NOMO-1 treated with dmso at 0.1 percent for 144 hours (cell line): ENCODE data around the gene DLST.

Experiments used
- DNase-seq: peaks from one replicate; lab custom pipeline; 2025; ENCODE audit not compliant: unreplicated experiment; lab: John Stamatoyannopoulos, UW

Gene DLST

GRCh38 chr14:74881431-74882102 lies at the start of gene DLST:
Gene DLST, plus strand, starts transcription at chr14:74881916. Its CDS starts 38 bp downstream, at chr14:74881954.
- DNase-seq, result peak; percentile 69

- no peak for DNase-seq
Observed at GRCh38 chr14:74832849-74833248, 48.9 kb upstream of the DLST start.

GRCh38 chr14:74834692-74835392 lies 46.9 kb upstream of the DLST start:
- DNase-seq, result no peak

- no peak for DNase-seq
Observed at GRCh38 chr14:74835645-74836250, 46.0 kb upstream of the DLST start.

DNA sequence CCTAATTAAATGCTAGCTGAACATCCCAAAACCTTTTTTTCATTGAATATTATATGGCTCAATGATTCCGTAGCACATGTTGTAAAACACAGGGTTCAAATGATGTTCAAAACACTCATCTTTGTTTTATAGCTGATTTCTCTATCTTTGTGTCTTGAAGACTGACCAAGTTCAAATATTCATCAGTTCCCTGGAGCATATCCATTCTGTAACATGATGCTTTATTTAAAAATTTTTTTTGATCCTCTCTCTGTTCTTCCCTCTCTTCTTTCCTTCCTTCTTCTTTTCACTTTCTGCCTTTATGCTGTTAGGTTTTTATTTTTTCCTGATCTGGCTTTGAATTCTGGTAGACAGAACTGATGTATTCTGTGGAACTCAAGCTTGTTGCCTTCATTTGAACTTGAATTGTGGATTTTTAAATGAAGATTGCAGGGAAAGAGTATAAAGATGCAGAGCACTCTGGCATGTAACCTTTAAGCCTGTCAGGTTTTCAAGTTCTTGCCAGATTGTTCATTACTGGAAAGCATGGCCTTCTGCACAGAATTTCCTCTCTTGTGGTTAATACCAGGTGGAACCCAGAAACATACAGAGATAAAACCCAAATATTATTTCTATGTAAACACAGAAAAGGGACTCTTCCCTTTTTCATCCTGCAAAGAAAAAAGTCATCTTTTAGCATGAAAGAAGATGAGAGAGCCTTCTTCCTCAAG lies 45.3 kb upstream of the DLST start:
- DNase-seq, result no peak

GRCh38 chr14:74838166-74838565 lies 43.5 kb upstream of the DLST start:
- DNase-seq, result no peak

- no peak for DNase-seq
Observed at GRCh38 chr14:74840603-74841030, 41.1 kb upstream of the DLST start.

DNA sequence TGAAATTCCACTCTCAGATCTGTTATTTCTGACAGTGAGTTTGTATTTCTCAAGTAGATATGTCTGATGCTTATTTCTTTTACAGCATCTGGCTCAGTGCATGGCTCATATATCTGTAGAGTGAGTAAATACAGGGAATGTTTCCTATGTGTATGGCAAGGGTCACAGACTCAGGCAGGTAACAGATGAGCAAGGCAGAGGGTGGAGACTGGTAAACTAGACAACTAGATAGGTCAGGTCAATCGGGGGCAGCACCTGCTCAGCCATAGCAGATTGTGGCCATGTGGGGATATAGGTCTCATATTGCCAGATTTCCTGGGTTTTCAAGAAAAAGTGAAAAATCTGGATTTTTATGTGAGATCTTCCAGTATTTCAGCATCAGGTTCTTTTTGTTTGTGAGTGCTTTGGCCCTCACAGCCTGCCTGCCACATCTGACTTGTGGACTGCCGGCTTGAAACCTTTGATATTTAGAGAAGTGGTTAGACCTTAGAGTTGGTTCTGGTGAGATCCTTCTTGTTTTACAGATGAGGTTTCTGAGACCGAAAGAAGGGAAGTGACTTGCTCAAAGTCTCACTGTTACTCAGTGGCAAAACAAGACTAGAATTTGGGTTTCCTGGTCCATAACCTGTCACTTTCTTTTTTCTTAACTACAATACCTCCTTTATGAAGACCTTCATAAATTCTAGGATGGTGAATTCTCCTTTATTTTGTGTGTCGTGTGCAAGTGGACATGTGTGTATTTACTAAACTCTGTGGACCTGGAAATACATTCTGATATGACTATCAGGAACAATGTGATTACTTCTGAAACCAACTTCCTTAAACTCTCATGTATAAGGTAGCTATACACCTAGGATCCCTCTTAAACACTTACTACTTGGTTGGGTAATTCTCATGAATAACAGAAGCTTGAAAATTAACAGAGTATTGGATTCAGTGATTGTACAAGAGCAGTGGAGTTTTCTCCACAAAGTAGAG lies 40.2 kb upstream of the DLST start:
- DNase-seq, result peak; percentile 41

GRCh38 chr14:74843653-74844052 lies 38.1 kb upstream of the DLST start:
- DNase-seq, result no peak

GRCh38 chr14:74846168-74846567 lies 35.5 kb upstream of the DLST start:
- no peak for DNase-seq

- DNase-seq, result no peak
Observed at GRCh38 chr14:74846968-74847665, 34.6 kb upstream of the DLST start.

DNA sequence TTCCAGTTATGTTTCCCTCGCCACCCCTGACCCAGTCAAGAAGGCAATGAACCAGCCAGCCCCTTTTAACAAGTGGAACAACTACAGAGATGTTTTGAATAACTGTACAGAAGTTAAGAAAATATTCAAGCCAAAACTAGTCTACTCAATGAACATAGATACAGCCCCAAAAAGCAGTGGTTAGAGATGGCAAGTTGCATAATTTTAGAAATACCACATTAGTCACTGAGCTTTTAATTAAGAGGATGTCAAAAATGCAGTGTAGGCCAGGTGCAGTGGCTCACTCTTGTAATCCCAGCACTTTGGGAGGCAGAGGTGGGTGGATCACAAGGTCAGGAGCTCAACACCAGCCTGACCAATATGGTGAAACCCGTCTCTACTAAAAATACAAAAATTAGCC lies 32.9 kb upstream of the DLST start:
- DNase-seq, result no peak

GRCh38 chr14:74852922-74853530 lies 28.7 kb upstream of the DLST start:
- no peak for DNase-seq

DNA sequence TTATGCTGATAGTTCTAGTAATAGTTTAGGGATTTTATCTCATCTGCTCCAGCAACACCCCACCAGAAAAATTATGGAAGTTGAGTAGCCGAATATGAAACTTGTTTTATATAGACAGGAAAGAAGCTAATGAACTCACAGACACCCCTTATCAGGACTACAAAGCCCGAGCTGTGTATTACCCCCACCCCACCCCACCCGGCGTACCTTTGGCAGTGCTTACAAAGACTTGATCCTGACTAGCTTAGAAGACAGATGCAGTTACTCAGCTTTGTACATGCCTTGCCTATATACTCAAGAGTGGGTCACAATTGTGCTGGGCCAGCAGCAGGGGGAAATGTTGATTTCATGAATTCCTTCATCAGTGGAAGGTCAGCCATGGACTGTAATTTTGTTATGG lies 28.1 kb upstream of the DLST start:
- no peak for DNase-seq

DNA sequence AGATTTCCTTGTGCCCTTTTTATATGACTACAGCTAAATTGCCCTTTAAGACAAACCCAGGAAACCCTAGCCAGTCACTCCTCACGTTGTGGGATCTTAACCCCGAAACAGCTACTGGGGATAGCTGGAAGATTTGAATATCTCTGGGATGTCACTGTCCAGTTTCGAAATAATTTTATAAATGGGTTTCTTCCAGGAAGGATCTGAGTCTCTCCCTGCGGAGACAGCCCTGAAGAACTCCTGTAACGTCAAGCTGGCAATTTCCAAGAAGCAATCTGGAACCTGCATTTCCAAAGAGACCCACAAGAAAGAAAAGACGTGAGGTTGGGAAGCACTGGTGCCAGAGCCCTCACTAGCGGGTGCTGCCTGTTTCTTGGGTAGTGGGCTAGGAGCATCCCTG lies 26.7 kb upstream of the DLST start:
- DNase-seq, result no peak

GRCh38 chr14:74855945-74856344 lies 25.8 kb upstream of the DLST start:
- DNase-seq, result no peak

- DNase-seq, result peak; percentile 21
Observed at GRCh38 chr14:74856366-74856765, 25.4 kb upstream of the DLST start.

DNA sequence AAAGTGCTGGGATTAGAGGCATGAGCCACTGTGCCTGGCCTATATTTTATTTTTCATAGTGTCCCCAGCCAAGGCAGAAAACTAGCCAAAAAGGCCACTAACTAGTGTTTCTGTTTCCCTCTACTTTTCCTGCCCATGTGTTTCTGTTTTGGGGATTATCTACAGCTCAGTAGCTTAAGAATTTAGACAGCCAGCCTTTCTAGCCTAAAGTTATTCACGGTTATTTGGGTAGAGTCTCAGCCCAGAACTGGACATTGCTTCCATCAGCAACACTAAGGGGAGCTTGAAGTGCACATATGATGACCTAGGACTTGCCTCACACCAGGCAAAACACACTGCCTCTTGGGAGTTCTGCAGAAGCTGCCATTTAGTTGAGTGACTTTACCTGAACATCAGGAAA lies 23.7 kb upstream of the DLST start:
- no peak for DNase-seq

DNA sequence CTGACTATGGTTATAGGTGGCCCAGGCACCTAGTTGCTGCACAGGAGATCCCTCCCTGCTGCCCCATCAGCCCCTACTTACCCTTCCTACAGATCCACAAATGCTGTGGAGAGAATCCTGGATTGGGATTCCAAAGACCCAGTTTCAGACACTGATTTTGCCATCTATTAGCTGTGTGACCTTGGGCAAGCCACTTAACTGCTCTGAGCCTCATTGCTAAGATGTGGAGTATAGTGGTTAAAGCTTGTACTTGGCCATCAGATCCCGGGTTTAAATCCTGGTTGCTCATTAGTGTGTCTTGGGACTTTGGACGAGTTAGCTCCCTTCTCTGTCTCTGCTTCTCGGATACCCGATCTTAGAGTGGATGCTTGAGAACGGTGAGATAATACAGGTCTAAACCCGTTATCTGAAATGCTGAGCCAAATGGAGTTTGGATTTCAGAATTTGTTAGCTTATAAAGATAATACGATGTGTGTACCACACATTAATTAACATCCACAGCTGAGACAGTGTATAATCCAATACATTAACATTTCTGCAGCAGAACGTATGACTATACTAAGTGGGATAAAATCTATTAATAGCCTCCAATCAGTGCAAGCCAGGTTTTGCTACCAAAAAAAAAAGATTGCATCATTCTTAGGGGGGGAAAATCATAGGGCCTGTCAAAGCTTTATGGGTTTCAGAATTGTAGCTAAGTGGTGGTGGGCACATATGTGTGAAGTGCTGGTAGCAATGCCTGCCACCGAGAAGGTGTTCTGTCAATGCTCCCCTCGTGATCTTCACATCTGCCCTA lies 21.8 kb upstream of the DLST start:
- no peak for DNase-seq
